ENCODE data around the gene RINL.

The RINL gene

DNA sequence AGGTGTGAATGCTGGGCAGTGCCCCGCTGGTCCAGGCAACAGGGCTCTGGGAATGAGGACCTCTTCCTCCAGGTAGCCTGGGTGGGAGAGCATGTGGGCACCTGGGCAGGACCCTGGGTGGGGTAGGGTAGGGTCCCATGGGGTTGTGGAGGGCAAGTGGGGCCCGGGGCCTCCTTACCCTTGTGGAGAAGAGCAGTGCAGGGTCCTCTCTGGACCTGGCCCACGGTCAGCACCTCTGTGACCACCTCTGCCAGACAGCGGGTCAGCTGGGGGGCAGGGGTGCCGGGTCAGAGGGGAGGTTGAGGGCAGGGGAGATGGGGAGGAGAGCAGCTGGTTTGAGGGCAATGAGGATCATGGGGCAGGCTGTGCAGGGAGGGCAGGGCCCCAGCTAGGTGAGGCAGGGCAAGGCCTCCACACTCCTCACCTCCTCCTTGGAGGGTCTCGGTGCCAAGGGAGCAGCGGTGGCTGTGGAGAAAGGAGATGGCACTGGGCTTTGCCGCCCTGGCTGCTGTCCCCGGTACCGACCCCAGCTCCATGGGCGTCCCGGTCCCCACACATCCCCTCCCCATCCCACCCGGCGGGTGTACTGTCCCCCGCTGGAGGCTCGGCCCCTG is 33.4 kb upstream of the RINL start:
- no peak overlapping the region for H3K9ac ChIP-seq
- peaks cover 4% of the 10 kb centered on the region; the same call in 1 of the 2 replicates for H3K36me3 ChIP-seq (ENCODE audit: insufficient read depth)
- no peak overlapping the region for H2AFZ ChIP-seq (ENCODE audit: low read depth)
- TF ChIP-seq, protein P1, sequence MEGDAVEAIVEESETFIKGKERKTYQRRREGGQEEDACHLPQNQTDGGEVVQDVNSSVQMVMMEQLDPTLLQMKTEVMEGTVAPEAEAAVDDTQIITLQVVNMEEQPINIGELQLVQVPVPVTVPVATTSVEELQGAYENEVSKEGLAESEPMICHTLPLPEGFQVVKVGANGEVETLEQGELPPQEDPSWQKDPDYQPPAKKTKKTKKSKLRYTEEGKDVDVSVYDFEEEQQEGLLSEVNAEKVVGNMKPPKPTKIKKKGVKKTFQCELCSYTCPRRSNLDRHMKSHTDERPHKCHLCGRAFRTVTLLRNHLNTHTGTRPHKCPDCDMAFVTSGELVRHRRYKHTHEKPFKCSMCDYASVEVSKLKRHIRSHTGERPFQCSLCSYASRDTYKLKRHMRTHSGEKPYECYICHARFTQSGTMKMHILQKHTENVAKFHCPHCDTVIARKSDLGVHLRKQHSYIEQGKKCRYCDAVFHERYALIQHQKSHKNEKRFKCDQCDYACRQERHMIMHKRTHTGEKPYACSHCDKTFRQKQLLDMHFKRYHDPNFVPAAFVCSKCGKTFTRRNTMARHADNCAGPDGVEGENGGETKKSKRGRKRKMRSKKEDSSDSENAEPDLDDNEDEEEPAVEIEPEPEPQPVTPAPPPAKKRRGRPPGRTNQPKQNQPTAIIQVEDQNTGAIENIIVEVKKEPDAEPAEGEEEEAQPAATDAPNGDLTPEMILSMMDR (conservative IDR thresholded peaks at IDR 0.05; ENCODE audit: low read depth, low read length), result no peak
- no peak overlapping the region for H3K27ac ChIP-seq
- no peaks in the 10 kb centered on the region for H3K4me1 ChIP-seq (ENCODE audit: low read depth, poor library complexity, severe bottlenecking)
- H3K4me3 ChIP-seq (IDR thresholded peaks at IDR 0.05; ENCODE audit: insufficient read depth, low read depth, low read length), result no peak overlapping the region
- no peaks in the 10 kb centered on the region for H3K79me2 ChIP-seq (ENCODE audit: insufficient read depth, low read depth)
- no peaks in the 10 kb centered on the region for H4K20me1 ChIP-seq (ENCODE audit: insufficient read depth)
- no peaks in the 10 kb centered on the region for H3K27me3 ChIP-seq (ENCODE audit: insufficient read depth, low read depth)
- H3K4me2 ChIP-seq, result no peak overlapping the region

- Histone ChIP-seq H3K4me2 (no peak overlapping the region), H4K20me1 (ENCODE audit: insufficient read depth) (no peaks in the 10 kb centered on the region), H3K27me3 (ENCODE audit: insufficient read depth, low read depth) (no peaks in the 10 kb centered on the region), H3K4me1 (ENCODE audit: low read depth, poor library complexity, severe bottlenecking) (no peaks in the 10 kb centered on the region), H3K27ac (no peak overlapping the region), H2AFZ (ENCODE audit: low read depth) (no peak overlapping the region), H3K36me3 (ENCODE audit: insufficient read depth) (peaks cover 4% of the 10 kb centered on the region; the same call in 1 of the 2 replicates), H3K79me2 (ENCODE audit: insufficient read depth, low read depth) (no peaks in the 10 kb centered on the region), H3K9ac (no peak overlapping the region), H3K4me3 (IDR thresholded peaks at IDR 0.05; ENCODE audit: insufficient read depth, low read depth, low read length) (no peak overlapping the region)
- TF ChIP-seq, protein P1 (conservative IDR thresholded peaks at IDR 0.05; ENCODE audit: low read depth, low read length), result no peak
Measured at GRCh38 chr19:38910488-38910887, 32.4 kb upstream of the RINL start.

- no peaks in the 10 kb centered on the region for H3K4me1 ChIP-seq (ENCODE audit: low read depth, poor library complexity, severe bottlenecking)
- H3K4me2 ChIP-seq, result no peak overlapping the region
- H3K9ac ChIP-seq, result no peak overlapping the region
- no peaks in the 10 kb centered on the region for H3K79me2 ChIP-seq (ENCODE audit: insufficient read depth, low read depth)
- no peak overlapping the region for H3K4me3 ChIP-seq (IDR thresholded peaks at IDR 0.05; ENCODE audit: insufficient read depth, low read depth, low read length)
- peaks cover 4% of the 10 kb centered on the region; the same call in 1 of the 2 replicates for H3K36me3 ChIP-seq (ENCODE audit: insufficient read depth)
- H3K27me3 ChIP-seq (ENCODE audit: insufficient read depth, low read depth), result no peaks in the 10 kb centered on the region
- no peak overlapping the region for H3K27ac ChIP-seq
- TF ChIP-seq, protein P1 (conservative IDR thresholded peaks at IDR 0.05; ENCODE audit: low read depth, low read length), result no peak
- no peak overlapping the region for H2AFZ ChIP-seq (ENCODE audit: low read depth)
- no peaks in the 10 kb centered on the region for H4K20me1 ChIP-seq (ENCODE audit: insufficient read depth)
Measured at GRCh38 chr19:38908911-38909310, 30.8 kb upstream of the RINL start.

GRCh38 chr19:38907670-38908069 is 29.6 kb upstream of the RINL start:
- no peak overlapping the region for H3K4me3 ChIP-seq (IDR thresholded peaks at IDR 0.05; ENCODE audit: insufficient read depth, low read depth, low read length)
- no peak overlapping the region for H3K4me2 ChIP-seq
- TF ChIP-seq, protein P1 (conservative IDR thresholded peaks at IDR 0.05; ENCODE audit: low read depth, low read length), result no peak
- H3K27me3 ChIP-seq (ENCODE audit: insufficient read depth, low read depth), result no peaks in the 10 kb centered on the region
- no peaks in the 10 kb centered on the region; the same call in 1 of the 2 replicates for H3K79me2 ChIP-seq (ENCODE audit: insufficient read depth, low read depth)
- H3K36me3 ChIP-seq (ENCODE audit: insufficient read depth), result peaks cover 4% of the 10 kb centered on the region; the same call in 1 of the 2 replicates
- no peaks in the 10 kb centered on the region for H3K4me1 ChIP-seq (ENCODE audit: low read depth, poor library complexity, severe bottlenecking)
- no peak overlapping the region for H3K27ac ChIP-seq
- no peak overlapping the region for H3K9ac ChIP-seq
- no peaks in the 10 kb centered on the region for H4K20me1 ChIP-seq (ENCODE audit: insufficient read depth)
- H2AFZ ChIP-seq (ENCODE audit: low read depth), result no peak overlapping the region
